ENCODE results near the gene PURA.

Gene PURA

GRCh38 chr5:140113699-140114263 is at the start of gene PURA:
PURA (plus strand) TSS chr5:140114109; CDS start chr5:140114182, 73 bp downstream.
- peak; percentile 79 to 91 for DNase-seq

DNA sequence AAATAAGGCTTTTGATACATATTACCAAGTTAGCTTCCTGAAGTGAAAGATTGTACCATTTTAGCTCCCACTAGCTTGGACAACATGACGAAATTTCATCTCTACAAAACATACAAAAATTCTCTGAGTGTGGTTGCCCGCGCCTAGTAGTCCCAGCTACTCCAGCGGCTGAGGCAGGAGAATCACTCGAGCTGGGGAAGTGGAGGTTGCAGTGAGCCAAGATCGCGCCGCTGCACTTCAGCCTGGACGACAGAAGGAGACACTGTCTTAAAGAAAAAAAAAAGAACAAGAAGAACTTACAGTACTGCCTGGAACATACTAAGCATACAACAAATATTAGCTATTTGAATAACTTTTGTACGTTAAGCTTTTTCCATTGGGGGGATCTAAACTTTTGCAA is 41.1 kb upstream of the PURA start:
- no peak for DNase-seq

DNA sequence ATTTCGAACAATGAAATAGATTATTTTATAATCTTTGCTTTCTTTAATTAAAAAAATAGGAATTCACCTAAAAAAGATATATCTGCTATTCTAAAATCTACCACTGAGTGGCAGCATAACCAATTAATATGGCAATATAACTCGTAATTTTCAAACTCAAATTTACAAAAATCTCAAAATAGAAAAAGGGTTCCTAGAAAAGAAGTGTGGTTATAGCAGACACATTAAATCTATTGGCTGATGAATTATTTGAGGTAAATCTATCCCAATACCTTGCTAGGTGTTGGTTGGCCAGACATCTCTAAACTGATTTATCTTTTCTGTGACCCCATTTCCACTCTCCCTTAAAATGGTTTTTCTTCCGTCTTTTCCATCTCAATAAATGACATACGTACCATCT is 40.6 kb upstream of the PURA start:
- peak in 1 of 2 experiments; percentile 6 for DNase-seq

DNA sequence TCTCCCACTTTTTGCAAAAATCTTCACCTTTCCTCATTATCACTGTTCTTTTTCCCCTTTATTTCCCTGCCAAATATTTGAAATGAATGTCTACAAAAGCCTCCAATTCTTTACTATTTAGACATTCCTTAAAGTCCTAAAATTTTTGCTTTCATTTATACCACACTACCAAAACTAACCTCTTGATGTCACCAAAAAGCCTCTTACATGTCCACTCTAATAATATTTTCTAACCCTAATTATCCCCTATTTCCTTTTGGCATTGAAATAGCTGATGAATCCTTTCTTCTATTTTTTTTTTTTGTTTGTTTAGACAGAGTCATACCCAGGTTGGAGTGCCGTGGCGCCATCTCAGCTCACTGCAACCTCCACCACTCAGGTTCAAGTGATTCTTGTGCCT is 38.5 kb upstream of the PURA start:
- no peak for DNase-seq

GRCh38 chr5:140076142-140076541 is 37.8 kb upstream of the PURA start:
- no peak for DNase-seq

GRCh38 chr5:140076788-140077187 is 37.1 kb upstream of the PURA start:
- DNase-seq = no peak

- DNase-seq = no peak
Observed at GRCh38 chr5:140083120-140083519, 30.8 kb upstream of the PURA start.

DNA sequence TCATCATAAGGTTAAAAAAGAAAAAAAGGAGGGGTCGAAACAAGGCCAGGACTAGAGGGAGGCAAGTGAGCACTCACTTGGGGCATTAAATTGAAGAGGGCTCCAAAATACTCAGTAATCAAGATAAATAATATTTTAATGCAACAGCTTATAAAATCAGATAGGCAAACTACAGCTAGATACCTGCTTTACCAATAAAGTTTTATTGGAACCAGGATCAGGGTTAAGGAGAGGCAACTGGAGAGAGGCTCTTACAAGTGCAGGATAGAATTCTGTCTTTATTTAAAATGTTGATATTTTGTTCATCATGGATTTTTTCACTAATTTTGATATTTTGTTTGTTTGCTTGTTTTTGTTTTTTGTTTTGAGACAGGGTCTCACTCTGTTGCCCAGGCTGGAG is 30.3 kb upstream of the PURA start:
- no peak for DNase-seq

GRCh38 chr5:140084541-140084940 is 29.4 kb upstream of the PURA start:
- DNase-seq = no peak

GRCh38 chr5:140090251-140090650 is 23.7 kb upstream of the PURA start:
- DNase-seq = no peak

DNA sequence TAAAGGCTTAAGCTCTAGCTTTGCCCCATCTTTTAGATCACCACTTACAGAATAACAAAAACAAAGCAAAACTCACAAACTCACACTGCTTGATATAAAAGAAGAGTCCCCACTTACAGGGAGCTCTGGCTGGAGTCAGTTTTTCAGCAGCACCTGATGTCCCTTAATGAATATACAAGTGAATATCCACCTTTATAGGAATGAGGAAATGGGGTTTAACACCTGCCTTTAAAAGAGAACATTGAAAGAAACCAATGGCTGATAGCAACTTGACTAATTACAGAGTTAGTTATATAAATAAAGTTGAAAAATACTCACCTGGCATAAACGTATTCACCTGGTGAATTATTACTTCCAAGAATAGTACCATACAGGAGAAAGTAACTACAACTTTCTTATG is 20.7 kb upstream of the PURA start:
- no peak for DNase-seq

DNA sequence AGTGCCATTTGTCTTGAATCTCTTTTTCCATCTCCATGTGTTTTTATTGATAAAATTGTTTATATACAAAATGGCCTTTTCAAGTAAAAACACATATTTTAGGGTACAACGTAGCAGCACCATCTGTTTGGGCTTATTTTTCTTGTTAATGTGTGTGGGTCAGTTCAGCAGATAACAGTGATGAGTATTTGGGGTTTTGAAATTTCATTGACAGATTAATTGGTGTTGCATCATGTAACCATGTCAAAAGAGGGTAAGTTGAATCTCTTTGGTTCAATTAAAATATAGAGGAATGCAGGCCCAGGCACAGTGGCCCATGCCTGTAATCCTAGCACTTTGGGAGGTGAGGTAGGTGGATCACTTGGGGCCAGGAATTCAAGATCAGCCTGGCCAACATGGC is 20.0 kb upstream of the PURA start:
- DNase-seq = no peak

- DNase-seq = no peak
Observed at GRCh38 chr5:140094889-140095288, 19.0 kb upstream of the PURA start.

DNA sequence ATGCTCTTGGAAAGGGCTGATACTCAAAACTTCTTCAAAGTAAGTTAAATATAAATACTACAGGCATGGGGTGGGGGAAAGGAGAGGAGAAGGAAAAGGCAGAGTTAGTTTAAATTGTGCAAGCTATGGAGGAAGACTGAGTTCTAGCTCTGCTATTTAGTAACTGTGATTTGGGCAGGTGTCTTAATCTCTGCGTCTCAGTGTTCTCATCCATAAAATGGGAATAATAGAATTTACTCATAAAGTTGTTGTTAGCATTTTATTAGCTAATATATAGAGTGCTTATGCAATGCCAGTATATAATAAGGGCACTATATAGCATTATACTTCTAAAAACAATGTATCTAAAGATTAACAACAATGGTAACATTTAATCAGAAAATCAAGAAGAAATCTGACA is 12.7 kb upstream of the PURA start:
- no peak for DNase-seq

DNA sequence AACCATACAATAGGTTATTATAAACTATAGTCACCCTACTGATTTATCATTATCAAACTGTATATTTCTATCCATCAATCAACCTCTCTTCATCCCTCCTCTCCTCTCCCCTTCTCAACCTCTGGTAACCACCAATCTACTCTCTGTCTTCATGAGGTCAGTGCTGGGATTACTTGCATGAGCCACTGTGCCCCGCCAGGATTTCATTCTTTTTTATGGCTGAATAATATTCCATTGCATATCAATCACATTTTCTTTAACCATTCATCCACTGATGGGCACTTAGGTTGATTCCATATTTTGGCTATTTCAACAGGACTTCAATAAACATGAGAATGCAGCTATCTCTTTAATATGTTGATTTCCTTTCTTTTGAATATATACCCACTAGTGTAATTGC is 10.8 kb upstream of the PURA start:
- DNase-seq = no peak

- DNase-seq = no peak
Observed at GRCh38 chr5:140104100-140104499, 9.8 kb upstream of the PURA start.

DNA sequence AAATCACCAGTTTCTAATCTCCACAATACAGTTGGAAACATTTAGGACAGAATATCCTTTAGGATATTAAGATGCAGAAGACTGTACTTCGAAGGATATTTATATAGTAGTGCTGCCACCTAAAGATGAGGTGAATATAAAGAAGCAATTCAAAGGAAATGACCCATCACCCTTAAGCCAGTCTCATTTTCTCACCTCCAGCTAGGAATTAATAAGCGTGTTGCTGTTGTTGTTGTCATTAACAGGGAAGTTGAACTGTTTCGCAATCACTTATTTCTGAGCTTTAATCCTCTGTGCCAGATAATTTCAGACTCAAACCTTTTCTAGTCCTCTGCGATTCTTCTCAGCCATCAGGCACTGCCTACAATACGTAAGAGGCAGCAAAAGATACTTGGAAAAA is 7.8 kb upstream of the PURA start:
- no peak for DNase-seq

DNA sequence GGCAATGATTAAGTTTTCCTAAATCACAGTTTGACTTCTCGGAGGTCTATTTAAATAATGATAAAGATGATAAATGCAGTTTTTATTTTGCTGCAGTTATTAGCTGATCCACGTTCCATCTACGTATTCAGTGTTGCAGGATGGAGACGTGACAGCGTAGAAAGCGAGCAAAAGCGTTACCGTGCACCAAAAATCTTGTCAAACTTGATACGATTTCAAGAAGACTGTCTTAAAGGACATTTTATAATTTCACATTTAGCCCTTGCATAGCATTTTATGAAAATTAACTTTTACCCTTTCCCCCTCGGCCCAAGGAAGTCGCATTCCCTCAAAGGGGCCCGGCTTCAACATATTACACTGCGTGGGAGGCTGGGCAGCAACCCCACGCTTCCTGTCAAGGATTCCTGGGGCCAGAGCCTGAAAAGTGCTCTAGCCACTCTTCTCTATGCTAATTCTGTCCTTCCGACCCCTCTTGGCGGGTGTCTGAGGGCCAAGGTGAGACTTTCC is 7.1 kb upstream of the PURA start:
- DNase-seq = no peak

DNA sequence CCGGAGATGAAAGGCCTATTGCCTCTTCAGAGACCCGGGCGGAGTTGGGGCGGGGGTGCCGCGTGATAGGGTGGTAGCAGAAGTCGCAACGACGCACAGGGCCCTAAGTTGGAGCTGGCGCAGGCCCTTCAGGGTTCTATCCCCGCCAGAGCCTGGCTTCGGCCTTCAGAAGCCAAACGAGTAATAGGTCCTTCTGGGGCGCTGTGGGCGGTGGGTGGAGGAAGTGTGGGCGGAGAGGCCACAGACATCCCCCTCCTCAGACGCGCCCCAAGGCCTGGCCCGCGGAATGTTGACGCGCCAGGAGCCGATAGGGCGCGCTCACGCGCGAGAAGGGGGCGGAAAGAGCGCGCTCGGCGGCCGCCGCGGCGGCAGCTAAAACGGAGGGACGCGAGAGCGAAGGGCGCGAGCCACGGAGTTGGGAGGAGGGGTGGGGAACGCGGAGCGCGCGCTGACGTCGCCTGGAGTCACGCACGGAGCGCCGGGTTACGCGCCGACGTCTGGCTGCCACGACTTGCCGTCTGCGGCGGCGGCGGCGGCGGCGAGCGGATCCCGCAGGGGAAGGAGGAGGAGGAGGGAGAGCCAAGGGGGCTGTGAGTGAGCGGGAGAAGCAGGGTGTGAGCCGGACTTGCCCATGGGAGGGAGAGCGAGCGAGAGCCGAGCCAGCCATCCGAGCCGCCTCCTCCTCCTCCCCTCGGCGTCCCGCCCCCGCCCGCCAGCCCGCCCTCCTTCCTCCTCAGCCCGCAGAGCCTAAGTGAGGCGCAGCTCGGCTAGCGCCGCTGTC is 6.4 kb upstream of the PURA start:
- peak; percentile 72 to 90 for DNase-seq

DNA sequence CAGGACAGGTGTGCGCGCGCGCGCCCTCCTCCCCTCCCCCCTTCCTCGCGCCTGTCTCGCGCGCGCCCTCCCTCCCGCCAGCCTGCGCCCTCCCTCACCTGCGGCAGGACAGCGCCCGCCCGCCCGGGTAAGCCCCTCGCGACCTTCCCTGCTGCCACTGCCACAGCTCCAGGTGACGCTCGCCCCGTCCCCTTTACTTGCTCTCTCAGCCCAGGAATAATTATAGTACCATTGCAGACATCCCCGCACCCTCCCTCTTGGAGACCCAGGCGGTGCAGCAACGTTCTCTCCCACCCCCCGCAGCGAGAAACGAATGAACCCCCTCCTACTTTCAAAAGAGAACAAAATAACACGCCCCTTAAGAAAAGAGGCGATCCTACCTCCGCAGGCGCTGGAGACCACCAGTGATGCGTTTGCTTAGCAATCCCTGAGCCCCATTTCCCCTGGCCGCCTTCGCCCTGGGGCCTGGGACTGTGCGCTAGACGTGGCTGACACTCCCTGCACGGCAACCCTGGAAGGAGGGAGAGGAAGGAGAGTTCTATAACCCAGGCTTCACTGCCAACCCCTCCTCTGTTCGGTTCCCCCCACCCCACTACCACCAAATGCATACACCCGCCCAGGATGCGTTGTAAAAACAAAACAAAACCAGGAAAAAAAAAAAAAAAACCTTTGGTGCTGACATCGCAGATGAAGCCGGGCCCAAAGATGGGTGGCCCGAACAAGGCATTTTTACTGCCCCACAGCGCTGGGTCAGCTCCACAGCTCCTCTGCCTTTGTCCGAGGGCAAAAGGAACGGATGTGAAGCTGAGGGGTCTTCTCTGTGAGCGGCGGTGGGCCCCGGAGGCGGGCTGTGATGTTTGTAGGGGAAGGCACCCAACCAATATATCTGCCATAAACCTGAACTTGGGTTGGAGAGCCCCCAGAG is 5.6 kb upstream of the PURA start:
- DNase-seq = no peak

DNA sequence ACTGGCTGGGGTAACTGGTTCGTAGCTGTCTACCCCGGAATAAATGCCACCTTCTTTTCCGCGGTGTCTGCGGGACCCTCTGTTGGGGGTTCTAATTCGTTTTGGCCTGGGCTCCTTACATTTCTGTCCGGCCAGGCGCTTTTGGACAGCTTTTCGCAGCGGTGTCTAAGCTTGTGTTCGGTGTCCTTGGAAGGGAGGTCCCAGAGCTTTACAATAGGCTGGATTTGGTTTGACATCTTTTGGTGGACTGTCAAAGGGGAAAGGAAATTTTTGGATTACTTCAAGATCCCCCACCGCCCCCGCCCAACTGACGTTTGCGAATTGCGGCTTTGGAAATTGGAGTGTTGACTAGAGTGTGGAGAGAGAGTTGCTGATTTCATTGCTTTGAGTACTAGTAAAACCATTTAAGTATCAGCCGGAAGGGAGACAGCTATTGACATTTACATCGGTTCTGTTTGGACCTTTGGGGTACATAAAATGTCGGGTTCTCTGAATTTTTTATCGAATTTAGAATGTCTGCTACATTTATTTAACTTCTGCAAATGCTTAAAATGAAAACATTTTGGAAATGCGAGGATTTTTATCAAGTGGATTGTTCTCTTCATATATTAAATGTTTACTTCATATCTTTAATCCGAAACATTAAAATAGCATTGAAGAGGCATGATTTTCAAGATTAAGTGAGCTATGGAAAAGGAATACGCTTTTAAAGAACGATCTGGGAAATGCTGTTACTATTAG is 4.7 kb upstream of the PURA start:
- DNase-seq = no peak

DNA sequence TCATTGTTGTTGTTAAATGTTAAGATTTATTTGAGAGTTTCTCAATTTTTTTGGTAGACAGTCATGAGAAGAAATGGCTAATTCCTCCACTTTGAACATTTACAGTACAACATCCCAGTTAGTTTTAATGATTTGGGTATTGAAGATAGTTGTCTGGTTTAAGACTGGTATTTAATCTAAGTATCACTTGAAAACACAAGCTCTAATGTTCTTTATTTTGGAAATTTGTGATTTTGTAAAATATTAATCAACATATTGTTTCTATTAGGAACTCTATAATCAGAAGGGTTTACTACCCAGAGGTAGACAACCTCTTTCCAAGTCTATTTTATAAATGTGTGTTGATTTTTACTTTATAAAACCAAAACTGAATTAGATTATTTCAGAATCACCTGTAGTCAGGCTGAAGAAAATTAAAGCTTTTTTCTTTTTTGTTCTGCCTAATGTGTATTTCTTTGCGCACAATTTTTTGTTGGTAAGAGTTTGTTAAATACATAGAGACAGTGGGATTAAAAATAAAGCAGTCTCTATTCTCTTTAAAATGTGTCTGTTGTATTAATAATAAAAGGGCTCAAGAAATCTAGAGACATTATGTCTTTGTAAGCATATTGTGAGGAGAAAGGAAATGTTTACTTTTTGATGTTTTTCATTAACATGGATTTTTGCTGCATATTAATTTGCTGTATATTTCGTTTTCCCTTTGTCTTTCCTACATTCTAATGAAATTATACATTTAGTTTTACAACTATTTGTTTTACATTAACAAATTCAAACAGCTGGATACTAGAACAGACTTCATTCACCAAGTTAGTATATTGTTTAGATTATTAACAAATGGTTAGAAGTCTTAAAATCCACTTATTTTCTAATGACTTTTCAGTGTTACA is 3.9 kb upstream of the PURA start:
- no peak for DNase-seq

All from NCI-H446 (cell line).